ENCODE results near the gene TXNRD1. TPM values are rescaled to one million over a fixed set of nuclear protein-coding genes. Genes with fewer than 3 reads are reported as not detected.

TXNRD1 gene
- total RNA-seq, 3 donors from 2014 or later = 76.0 to 117 (median 77.5) TPM

DNA sequence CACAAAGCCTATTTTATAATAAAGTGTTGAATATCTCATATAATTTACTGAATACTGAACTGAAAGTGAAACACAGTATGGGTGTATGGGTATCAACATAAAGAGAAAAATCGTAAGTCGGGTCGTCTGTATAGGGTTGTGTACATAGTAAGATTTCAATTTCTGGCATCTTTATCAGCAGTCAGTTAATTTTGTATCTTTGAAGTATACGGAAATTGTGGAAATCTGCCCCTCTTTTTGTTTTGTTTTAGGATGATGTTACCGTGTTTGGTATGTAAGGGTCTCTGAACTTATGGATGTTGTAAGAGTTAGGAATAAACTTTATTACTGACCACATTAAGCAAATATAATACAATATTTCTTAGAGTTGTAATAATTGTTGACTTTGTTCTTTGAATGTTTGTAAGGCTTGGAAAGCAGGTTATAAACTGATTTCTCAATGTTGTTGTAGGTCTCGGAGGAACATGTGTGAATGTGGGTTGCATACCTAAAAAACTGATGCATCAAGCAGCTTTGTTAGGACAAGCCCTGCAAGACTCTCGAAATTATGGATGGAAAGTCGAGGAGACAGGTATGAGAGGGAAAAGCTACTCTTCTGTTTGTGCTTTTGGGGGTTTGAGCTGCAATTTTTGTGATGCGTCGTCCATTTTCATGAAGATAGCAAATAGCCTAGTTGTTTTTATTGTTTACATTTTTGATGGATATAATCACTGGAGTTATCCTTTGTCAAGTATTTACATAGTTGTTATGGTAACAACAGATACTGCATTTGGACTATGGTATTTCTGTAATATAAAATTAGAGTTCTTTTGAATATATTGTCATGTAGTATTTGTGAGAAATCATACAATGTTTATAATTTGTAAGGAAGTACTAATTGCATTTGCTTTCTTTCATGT lies 100.0 kb downstream of the TXNRD1 start:
- Histone ChIP-seq H3K9me3 (no peaks in the 10 kb centered on the region), H3K4me3 (no peak overlapping the region), H3K36me3 (ENCODE audit: low read depth) (peaks cover 4% of the 10 kb centered on the region), H3K4me1 (ENCODE audit: low read depth) (no peaks in the 10 kb centered on the region)
- ATAC-seq = no peak
- TF ChIP-seq, protein P1, sequence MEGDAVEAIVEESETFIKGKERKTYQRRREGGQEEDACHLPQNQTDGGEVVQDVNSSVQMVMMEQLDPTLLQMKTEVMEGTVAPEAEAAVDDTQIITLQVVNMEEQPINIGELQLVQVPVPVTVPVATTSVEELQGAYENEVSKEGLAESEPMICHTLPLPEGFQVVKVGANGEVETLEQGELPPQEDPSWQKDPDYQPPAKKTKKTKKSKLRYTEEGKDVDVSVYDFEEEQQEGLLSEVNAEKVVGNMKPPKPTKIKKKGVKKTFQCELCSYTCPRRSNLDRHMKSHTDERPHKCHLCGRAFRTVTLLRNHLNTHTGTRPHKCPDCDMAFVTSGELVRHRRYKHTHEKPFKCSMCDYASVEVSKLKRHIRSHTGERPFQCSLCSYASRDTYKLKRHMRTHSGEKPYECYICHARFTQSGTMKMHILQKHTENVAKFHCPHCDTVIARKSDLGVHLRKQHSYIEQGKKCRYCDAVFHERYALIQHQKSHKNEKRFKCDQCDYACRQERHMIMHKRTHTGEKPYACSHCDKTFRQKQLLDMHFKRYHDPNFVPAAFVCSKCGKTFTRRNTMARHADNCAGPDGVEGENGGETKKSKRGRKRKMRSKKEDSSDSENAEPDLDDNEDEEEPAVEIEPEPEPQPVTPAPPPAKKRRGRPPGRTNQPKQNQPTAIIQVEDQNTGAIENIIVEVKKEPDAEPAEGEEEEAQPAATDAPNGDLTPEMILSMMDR (IDR thresholded peaks at IDR 0.05) = no peak
- DNase-seq = no peak
- intact Hi-C loops (cut with DNase I, micrococcal nuclease) = no loop called here

DNA sequence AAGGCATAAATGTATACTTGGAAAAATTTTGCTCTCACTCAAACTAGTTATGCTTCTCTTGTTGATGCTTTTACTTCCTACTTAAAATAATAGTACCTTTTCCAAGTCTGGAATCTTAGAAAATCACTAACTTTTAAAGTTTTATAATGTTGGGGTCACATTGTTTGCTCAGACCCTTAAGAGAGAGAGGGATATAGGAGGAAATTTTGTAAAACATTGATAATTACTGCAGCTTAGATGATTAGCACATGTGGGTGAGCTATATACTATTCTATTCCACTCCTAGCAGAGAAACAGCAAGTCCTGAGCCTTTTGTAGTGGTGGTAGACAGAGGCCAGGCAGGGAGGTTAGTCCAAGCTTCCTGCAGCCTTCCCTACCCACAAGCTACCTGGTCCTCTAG lies 101.4 kb downstream of the TXNRD1 start:
- no peaks in the 10 kb centered on the region for H3K4me1 ChIP-seq (ENCODE audit: low read depth)
- TF ChIP-seq, protein P1 (IDR thresholded peaks at IDR 0.05) = no peak
- H3K9me3 ChIP-seq = no peaks in the 10 kb centered on the region
- no peak for DNase-seq
- H3K36me3 ChIP-seq (ENCODE audit: low read depth) = peaks cover 4% of the 10 kb centered on the region
- no peak for ATAC-seq
- intact Hi-C loops (cut with DNase I, micrococcal nuclease) = no loop called here
- no peak overlapping the region for H3K4me3 ChIP-seq

DNA sequence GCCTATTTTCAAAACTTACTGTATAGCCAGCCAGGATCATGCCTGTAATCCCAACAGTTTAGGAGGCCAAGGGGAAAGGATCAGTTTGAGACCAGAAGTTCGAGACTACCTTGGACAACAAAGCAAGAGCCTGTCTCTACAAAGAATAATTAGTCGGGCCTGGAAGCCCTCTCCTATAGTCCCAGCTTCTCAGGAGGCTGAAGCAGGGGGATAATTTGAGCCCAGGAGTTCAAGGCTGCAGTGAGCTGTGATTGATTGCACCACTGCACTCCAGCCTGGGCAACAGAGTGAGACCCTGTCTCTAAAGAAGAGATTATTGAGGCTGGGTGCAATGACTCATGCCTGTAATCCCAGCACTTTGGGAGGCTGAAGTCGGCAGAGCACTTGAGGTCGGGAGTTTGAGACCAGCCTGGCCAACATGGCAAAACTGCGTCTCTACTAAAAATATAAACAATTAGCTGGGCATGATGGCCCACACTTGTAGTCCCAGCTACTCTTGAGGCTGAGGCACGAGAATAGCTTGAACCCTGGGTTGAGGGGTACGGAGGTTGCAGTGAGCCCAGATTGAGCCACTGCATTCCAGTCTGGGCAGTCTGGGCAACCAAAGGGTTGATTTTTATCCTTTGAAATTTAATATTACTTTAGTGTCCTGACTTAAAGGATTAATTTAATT lies 102.1 kb downstream of the TXNRD1 start:
- peaks cover 4% of the 10 kb centered on the region for H3K36me3 ChIP-seq (ENCODE audit: low read depth)
- H3K9me3 ChIP-seq = no peaks in the 10 kb centered on the region
- intact Hi-C loops (cut with DNase I, micrococcal nuclease) = no loop called here
- H3K4me3 ChIP-seq = no peak overlapping the region
- no peaks in the 10 kb centered on the region for H3K4me1 ChIP-seq (ENCODE audit: low read depth)
- DNase-seq (no peak), ATAC-seq (no peak)
- TF ChIP-seq, protein P1 (IDR thresholded peaks at IDR 0.05) = no peak

- ATAC-seq (no peak), DNase-seq (no peak)
- H3K9me3 ChIP-seq = no peaks in the 10 kb centered on the region
- H3K36me3 ChIP-seq (ENCODE audit: low read depth) = peaks cover 2% of the 10 kb centered on the region
- TF ChIP-seq, protein P1 (IDR thresholded peaks at IDR 0.05) = no peak
- H3K4me1 ChIP-seq (ENCODE audit: low read depth) = no peaks in the 10 kb centered on the region
- intact Hi-C loops (cut with DNase I, micrococcal nuclease) = no loop called here
- H3K4me3 ChIP-seq = no peak overlapping the region
These were observed 103.4 kb downstream of the TXNRD1 start for GRCh38 chr12:104319028-104319427.

GRCh38 chr12:104319918-104320626 lies 104.5 kb downstream of the TXNRD1 start:
- H3K4me1 ChIP-seq (ENCODE audit: low read depth) = no peaks in the 10 kb centered on the region
- DNase-seq = no peak
- H3K36me3 ChIP-seq (ENCODE audit: low read depth) = no peaks in the 10 kb centered on the region
- H3K9me3 ChIP-seq = no peaks in the 10 kb centered on the region
- no peak for ATAC-seq
- H3K4me3 ChIP-seq = no peak overlapping the region
- TF ChIP-seq, protein P1 (IDR thresholded peaks at IDR 0.05) = no peak
- intact Hi-C loops (cut with DNase I, micrococcal nuclease) = no loop called here

Data from mucosa of descending colon (tissue), 3 donors.